Pulmonary artery endothelial cell (primary cell): Measurements from ENCODE around the gene PKP4. TPM values are rescaled to one million over a fixed set of nuclear protein-coding genes. Genes with fewer than 3 reads are reported as not detected.

Source experiments
- DNase-seq: peaks from one replicate; pipeline ENCODE4 v3.0.0-alpha.2; 2011; ENCODE audit warnings: low read depth, low spot score
- total RNA-seq: library from RNA; depleted of rRNA; stranded (reverse); fragments of >200 nt; gene quantifications from 2 replicates; pipeline ENCODE4 v1.2.3, GENCODE V29; 2014

PKP4 gene
- total RNA-seq, 1 donor from 2014 or later = 35.0 TPM

DNA sequence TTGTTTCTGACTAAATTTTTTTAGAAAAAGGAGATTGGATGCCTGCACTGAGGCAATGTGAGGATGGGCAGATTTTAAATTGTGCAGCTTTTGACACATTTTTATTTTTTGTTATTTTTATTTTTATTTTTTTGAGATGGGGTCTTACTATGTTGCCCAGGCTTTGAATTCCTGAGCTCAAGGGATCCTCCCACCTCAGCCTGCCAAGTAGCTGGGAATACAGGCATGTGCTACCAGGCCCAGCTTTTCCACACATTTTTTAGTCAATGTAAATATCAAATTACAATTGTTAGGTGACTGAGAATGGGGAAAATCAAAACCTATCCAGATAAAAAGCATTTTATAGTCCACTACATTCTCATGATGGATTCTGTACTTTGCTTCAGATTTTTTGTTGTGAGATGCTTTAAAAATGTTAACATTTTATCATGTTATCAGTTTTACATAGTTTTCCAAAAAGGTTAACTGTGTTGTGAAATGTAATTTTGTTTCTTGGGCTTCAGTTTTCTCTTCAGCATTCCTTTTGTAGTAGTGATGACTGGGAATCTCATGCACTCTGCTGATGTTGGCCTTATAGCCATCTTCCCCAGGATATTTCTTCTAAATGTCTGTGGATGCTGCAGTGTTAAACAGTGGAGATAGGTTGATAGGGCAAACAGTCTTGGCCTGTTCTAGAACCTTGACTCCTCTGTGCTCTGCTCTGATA, 41.4 kb downstream of the PKP4 start:
- no peak for DNase-seq

DNA sequence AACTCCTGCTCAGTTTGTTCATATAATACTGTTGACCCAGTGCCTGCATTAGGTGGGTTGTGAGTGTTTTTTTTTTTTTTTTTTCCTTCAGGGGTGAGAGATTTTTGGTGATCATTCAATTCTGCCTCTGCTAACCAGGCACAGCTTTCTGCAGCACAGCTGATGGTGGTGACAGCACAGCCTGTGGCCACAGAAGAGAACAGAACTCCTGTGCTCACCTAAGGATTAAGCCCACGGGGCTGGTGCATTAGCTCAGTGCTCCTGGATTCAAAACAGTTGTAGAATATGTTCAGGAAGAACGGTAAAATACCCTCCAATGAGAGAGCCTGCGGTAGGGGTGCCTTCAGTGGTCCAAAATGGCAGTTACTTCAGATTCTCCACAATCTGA, 42.0 kb downstream of the PKP4 start:
- no peak for DNase-seq

DNA sequence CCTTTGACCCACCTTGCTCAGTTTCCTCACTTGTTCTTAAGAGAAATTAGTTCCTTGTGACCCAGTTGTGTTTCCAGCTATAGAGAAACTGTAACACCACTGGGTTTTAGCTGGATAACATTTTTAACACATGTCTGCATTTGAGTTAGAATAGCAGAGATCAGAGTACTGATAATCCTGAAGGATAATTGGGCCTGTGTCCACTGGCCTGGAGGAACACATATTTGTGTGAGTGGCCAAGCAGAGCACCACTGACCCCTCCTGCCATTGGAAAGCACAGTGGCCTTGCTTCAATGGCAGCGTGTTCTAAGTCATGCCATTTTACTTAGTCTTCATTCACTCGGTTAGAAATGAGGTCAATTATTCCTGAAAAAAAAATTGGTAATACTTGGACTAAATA, 42.6 kb downstream of the PKP4 start:
- DNase-seq = no peak

DNA sequence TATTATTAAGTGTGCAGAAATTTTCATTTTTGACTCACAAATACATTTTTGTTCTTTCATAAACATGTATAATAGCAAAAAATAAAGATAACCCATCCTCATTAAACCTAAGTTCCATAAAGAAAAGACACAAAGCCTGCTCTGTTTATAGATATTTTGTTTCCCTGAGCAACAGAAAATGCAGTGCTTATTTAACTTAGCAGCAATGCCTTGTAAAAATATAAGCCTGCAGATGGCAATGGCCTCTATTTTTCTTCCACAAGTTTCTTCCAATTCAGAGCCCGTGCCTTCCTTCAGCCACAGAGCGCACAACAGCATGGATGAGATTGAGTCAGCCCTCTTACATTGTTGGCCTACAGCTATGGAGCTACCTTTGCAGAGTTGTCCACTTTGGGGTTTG, 43.6 kb downstream of the PKP4 start:
- no peak for DNase-seq

DNA sequence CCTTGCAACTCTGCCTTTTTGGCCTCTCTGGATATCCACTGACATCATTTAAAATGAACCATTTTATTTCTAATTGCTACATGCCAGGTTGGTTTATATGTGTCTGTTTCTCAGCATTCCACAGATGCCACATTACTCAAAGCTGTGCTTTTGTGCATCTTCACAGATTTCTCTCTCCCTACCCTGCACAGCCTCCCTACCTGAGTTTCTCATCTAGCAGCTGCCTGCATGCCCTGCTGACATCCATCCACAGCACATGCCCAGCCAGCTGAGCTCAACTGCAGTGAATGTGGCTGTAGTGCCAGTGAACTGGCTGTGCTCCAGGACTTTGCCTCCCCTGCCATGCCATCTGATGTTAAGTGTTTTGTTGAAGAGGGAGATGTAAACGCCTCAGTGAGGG, 44.5 kb downstream of the PKP4 start:
- DNase-seq = no peak

DNA sequence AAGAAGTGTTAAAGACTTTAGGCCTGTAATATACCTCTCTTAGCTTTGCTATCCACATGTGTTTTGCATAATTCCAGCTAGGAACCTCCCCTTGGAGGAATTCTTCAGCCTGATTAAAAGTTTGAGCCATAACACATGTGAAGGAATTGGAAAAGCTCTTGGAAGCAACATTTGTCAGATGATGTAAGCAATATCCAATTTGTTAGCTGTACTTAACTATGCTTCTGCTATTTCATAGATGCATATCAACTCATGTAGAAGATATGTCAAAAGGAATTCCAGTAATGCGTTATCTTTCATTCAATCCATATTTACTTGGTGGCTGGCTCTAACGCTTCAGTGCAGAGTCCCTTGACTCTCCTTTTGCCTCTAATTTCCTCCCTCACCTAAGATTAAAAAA, 46.2 kb downstream of the PKP4 start:
- DNase-seq = no peak

DNA sequence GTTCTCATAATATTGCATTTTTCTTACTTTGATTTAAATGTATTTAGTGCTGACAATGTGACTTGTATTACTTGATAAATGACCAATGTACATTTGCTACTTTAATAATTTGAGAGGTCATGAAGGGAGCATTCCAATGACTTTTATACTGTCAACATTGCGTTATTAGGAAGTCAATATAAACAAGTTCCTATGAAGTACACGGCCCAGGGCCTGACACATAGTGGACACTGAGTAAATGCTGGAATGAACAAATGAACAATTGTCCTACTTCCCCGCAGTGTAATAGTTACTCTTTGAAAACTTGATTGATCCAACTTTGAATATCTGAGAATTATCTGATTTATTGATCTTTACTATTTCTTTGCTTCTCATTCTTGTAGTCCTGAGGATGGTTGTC, 47.3 kb downstream of the PKP4 start:
- no peak for DNase-seq

DNA sequence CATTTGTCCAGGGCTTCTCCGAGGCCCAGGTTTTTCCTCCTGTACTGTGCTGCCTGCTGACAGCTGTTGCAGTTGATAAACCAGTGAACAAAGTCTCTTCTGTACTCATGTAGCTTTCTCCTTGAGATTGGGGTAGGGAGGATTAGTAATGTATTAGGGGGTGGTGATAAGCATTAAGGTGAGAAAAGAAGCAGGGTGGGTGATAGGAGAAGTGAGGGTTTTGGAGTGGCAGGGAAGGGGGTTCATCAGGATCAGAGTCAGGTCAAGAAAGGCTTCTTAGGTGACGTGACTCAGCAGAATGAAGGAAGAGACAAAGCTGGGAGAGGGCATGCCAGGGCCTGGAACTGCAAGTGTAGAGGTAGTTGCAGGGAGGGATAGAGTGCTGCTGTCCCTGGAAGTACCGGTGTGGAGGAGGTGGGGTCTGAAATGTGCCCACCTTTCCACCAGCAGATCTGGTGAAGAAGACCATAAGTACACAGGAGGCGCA, 48.7 kb downstream of the PKP4 start:
- no peak for DNase-seq

DNA sequence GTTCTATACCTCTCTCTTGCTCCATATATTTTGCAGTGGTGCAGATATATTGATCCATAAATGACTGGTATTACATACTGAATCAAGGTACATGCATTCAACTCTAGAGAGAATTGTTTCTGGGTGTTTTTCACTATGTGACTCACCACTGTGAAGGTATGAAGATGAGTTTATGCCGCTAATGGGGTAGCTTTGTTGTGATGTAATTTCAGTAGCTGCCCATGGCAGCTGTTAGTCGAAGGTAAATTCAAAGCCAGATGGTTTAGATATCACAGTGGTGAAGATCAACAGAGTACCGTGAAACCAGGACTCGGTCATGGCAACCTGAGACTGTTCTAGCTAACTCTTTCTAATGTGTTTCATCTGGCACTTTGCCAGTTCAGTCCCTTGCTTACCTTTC, 50.4 kb downstream of the PKP4 start:
- no peak for DNase-seq

DNA sequence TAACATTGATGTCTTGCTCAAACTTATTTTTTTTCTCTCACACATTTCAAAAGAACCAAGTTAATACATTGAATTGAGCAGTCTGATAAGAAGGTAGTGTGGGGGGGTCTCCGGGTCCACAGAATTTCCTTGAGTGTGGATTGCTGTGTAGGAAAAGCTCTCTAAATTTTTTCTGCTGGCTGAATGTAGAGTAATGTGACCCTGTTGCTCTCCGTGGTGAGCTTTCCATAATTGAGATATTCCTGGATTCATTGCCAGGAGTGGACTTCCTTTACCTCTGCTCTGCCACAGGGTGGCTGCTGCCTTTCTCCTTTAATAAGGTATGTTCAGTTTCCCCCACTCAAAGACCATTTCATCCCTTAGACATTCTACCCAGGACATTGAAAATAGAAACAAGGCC, 50.9 kb downstream of the PKP4 start:
- DNase-seq = no peak

DNA sequence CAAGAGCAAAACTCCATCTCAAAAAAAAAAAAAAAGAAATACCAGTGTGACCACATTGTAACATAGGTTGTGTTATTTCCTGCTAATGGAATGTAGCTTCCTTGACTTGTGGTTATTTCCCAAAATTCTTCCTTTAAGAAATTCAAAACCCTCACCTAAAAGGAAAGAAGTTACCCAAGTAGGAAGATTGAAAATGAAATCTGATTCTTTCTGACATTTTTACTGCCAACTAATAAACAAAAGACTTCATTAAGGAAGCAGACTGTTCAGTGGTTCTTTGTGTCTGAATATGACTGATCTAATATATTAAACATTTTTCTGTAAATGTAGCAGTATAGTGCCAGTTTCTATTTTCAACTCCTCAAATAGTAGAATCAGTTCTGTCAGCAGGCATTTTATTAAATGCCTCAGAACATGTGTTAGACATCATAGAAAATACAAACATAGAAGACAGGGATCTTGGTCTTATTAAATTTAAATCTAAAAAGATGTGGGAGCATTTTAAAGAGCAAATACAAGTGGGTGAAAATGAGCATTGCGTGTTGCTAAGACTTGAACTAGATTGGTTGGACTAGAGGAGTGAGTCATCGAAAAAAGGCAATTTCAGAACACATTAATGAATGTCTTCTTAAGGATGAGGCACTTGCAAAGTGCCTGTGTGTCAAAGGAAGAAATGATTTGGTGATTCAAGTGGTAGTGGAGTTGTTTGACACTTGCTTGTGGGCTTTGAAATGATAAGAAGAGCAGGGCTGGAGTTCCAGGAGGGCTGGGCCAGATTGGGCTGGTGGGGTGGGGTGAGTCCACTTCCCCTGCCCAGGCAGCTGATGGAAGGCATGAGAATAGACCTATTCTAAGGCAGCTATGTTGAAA, 53.4 kb downstream of the PKP4 start:
- DNase-seq = no peak

DNA sequence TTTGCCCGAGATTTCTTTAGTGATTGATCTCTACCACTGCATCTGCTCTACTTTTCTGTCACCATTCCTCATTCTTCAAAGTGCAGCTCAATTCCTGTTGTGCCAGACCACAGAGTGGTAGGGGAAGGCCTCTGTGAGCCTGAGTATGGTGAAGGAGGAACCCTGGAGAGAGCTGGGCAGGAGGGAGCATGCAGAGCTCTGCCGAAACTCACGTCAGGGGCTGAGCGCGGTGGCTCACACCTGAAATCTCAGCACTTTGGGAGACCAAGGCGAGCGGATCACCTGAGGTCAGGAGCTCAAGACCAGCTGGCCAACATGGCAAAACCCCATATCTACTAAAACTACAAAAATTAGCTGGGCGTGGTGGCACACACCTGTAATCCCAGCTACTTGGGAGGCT, 54.1 kb downstream of the PKP4 start:
- no peak for DNase-seq

DNA sequence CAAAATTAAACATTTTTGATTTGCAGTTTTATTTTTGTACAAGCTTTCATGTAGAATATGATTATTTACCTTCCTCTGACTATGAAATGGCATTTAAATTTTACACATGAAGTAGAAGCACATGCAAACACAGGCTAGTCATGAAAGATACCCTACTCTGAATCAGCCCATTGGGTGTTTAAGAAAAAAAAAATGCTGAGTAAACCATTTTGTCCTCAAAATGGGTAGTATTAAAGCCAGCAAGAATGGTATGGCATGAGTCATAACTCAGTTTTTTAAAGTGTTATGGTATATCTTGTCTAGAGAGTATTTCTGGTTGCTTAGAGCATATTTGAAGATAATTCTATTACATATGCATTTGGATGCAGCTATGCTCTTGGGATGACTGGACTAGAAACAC, 55.0 kb downstream of the PKP4 start:
- no peak for DNase-seq

DNA sequence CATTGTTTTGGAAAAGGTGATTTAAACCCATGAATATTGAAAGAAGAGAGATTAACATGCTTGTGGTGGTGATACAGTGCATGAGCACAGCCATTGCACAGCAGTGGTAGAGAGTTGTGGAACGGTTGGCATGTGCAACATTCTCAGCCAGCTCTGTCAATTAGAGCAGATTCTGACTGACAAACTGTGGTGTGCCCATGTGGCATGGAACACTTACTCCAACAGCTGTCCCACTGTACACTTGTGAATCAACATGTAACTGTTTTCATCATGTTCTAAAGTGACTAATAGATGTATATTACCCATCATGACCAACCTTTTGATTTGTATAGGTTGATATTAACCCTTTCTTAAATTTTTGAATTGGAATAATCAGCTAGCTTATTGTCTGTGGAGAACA, 55.6 kb downstream of the PKP4 start:
- DNase-seq = no peak

DNA sequence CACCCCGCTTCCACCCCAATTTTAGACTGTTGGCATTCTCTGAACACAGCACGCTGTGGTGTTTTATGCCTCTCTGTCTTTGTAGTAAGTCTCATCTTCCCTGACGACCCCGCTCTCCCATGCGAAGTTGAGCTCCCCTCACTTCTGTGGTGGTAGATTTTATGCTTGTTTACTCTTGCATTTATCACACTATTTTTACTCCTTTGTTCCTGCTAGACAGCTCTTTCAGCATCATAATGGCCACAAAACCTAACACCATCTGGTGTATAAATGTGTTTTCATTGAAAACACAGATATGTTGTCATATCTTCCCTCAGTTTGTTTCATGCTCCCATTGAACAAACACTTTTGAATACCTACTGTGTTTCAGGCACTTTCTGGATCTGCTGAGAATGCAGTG, 57.1 kb downstream of the PKP4 start:
- DNase-seq = no peak

DNA sequence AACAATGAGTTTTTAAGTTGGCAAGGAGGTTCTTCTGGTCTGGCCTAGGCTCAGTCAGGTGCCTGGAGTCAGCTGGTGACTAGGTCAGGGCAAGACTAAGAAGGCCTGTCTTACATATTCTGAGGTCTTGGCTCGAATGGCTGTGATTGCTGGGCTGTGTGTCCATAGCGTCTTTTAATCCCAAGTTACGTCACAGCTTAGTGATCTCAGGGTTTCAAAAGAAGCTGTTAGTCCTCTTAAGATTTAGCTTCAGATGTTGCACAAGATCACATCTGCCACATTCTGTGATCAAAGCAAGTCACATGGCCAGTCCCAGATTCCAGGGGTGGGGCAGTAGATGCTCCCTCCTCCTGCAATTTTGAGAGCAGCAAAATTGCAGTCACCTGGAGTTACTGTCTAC, 61.3 kb downstream of the PKP4 start:
- DNase-seq = no peak

DNA sequence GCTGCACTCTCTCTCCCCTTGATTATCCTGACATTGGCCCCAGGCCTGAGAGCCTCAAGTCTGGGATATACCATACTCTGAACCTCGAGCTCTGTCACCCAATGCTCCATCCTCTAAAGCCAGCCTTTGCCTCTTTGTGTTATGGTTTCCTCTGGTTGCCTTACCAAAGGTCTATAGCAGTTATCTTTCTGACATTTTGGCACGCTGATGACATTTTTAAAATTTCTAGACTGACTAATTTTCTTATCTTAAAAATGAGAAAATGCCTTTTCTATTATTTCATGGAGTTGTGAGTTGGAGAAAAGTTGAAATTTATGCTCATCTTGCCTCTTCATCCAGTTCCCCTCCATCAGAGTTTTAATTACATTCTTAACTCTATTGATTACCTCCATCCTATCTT, 62.7 kb downstream of the PKP4 start:
- no peak for DNase-seq

DNA sequence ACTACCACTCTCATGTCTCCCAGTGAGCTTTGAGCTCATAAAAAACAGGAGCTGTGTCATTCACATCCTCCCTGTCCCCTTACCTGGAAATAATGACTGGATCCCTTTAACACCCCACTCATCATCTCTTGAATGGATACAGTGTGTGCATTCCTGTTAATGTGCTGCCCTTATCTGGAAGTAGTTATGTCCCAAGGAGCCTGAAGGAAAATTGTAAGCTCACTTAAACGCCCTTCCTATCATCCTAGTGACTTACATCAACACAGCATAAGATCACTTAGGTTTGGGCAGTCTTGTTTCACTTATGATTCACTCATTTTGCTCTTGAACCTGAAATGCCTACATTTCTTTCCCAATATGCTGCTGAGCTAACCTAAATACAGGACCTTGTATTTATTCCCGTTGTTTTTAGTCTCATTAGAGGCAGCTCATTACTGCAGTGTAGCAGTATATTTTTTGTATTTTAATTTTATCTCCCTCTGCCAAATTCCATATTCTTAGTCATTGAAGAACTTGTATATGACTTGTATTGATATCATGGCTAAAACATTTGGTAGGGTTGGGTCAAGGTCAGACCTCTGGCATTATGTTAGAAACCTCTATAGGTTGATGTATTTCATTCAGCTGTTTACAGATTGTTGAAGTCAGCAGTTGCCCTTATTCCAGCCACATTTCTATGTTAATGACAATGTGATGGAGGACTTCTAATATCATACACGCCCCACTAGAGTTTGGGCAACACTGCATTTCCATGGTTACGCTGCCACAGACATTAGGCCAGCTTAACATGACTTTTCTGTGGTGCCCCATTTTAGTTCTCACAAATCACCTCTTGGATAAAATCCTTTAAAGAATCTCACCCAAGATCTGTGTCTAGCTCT, 72.9 kb downstream of the PKP4 start:
- DNase-seq = no peak

DNA sequence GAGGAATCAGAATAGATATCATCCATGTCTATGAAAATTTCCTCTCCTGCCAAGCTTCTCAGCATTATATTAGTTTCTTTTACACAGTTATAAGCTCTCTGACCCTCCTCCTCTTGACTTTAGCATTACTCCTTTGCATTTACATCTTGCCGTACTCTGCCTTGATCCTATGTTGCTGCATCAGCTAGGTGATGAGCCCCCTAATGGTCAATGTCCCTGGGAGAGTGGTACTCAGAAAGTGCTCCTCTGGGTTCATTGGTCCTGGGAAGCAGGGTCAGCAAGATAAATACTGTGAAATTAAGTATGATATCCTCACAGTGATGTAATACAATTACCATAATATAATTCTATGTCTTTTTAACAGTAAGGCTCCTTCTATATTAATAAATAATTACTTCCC, 74.1 kb downstream of the PKP4 start:
- DNase-seq = no peak

DNA sequence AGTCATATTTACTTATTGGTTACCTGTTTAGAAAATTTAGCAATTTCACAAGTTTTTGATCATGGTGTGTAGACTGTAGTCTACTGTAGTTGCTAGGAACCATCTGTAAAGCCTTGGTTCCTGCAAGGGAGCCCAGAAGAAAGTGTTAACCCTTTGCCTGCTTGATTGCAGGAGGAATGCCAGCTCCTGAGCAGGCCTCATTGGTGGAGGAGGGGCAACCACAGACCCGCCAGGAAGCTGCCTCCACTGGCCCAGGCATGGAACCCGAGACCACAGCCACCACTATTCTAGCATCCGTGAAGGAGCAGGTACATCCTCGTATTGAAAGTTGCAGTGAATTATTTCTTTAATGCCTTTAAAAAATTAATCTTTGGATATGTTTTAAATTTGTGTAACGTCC, 76.3 kb downstream of the PKP4 start:
- DNase-seq = no peak

DNA sequence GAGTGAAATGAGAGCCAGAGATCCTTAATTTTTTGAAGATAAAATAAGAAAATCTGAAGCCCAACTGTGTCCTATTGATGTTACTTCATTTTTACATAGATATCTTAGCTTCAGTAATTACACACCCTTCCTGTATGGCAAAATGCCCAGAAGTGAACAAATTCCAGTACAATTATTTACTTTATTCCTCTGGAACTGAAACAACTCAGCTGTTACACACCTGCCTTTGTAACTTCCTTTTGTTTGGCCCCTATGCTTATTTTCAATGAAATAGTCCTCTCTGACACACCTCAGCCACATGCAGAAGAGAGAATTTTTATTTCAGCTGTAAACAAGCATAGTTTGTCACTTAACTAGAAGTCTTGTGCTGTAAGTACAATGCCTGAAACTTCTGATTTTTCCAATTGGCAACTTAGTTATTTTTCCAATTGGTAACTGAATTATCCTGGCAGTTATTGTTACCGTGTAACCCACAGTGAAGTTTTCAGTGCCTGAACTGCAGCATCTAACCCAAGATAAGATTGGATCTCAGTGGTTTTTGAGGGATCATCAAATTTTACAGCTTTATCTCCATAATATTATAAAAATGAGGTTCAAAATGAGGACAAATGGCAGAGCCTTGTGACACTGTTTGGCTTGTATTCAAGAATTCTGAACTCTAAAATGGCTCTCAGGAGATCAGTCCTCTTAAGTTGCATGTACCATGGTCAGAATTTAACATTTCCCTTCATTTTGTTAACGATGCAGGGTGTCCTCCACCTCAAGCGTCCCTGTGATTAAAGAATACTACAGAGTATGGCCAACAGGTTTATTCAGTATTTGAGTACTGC, 82.6 kb downstream of the PKP4 start:
- peak; percentile 69 for DNase-seq
